MCF 10A (cell line): Measurements from ENCODE around the gene E4F1. TPM values are rescaled to one million over a fixed set of nuclear protein-coding genes. Genes with fewer than 3 reads are reported as not detected.

Source experiments
- BruUV-seq: library from RNA; stranded (reverse); fragments of 400-500 nt; replicated peaks from 2 replicates; lab custom pipeline; 2021; lab: Mats Ljungman, UMichigan
- CTCF ChIA-PET: fragments of 300-600 bp; sonication (Branson Sonifier 250); formaldehyde crosslinking; extraction: SDS; loops from one replicate; lab custom pipeline; 2021; ENCODE audit warnings: antibody characterized with exemption, inconsistent platforms; lab: Yijun Ruan, JAX
- POLR2A ChIA-PET: fragments of 300-600, 350-650 bp; sonication (Branson Sonifier 250); formaldehyde crosslinking; extraction: SDS; loops from one replicate; lab custom pipeline; 2020; ENCODE audit warnings: antibody characterized with exemption, inconsistent platforms; lab: Yijun Ruan, JAX
- DNase-seq: peaks from one replicate; pipeline ENCODE4 v3.0.0-alpha.2; 2018; ENCODE audit not compliant: unreplicated experiment
- H3K27ac Mint-ChIP-seq: one replicate; pipeline ENCODE4 v1.8.0; 2022; ENCODE audit warnings: mild to moderate bottlenecking, low read depth, mixed read lengths; ENCODE audit not compliant: unreplicated experiment
- H3K27me3 Mint-ChIP-seq: one replicate; pipeline ENCODE4 v1.8.0; 2022; ENCODE audit warnings: mixed read lengths; ENCODE audit not compliant: insufficient read depth, unreplicated experiment
- H3K36me3 Mint-ChIP-seq: one replicate; pipeline ENCODE4 v1.8.0; 2022; ENCODE audit warnings: mild to moderate bottlenecking, moderate library complexity, mixed read lengths; ENCODE audit not compliant: insufficient read depth, unreplicated experiment
- H3K4me1 Mint-ChIP-seq: one replicate; pipeline ENCODE4 v1.8.0; 2022; ENCODE audit warnings: mixed read lengths; ENCODE audit not compliant: insufficient read depth, unreplicated experiment
- H3K4me3 Mint-ChIP-seq: one replicate; pipeline ENCODE4 v1.8.0; 2022; ENCODE audit warnings: mild to moderate bottlenecking, moderate library complexity, mixed read lengths; ENCODE audit not compliant: unreplicated experiment
- H3K9me3 Mint-ChIP-seq: one replicate; pipeline ENCODE4 v1.8.0; 2022; ENCODE audit warnings: mixed read lengths; ENCODE audit not compliant: unreplicated experiment
- CTCF ChIP-seq: fragments of 200-600 bp; IDR thresholded peaks from one replicate; pipeline ENCODE4 v1.8.0; 2022; ENCODE audit warnings: antibody characterized with exemption, mild to moderate bottlenecking; ENCODE audit not compliant: unreplicated experiment
- intact Hi-C: fragments of 100-400 bp; cut with micrococcal nuclease; formaldehyde crosslinking; loops from 2 replicates; pipeline ENCODE4 v1.14.1; 2022
- total RNA-seq: library from RNA; stranded (reverse); gene quantifications from 2 replicates; pipeline ENCODE4 v1.2.3, GENCODE V29; 2022

Gene E4F1
- total RNA-seq, 1 experiment from 2014 or later, result 26.2 TPM

GRCh38 chr16:2271848-2272461 lies 48.6 kb downstream of the E4F1 start:
- H3K9me3 Mint-ChIP-seq, result no peaks in the 10 kb centered on the region
- peaks cover 8% of the 10 kb centered on the region for H3K4me1 Mint-ChIP-seq
- peaks cover 7% of the 10 kb centered on the region for H3K36me3 Mint-ChIP-seq
- H3K27me3 Mint-ChIP-seq, result no peaks in the 10 kb centered on the region
- DNase-seq, result no peak
- H3K4me3 Mint-ChIP-seq, result no peak overlapping the region
- ChIA-PET CTCF (interaction anchor here (0.6 kb wide), 2 partner anchors 132 to 498 kb away, joined by 3 to 5 read pairs; no protein-coding TSS in a partner anchor), POLR2A (no interaction called here)
- no peak for TF ChIP-seq CTCF
- no TSS peak for BruUV-seq
- H3K27ac Mint-ChIP-seq, result no peak overlapping the region
- intact Hi-C loops, result no loop called here

GRCh38 chr16:2273484-2273883 lies 50.1 kb downstream of the E4F1 start:
- DNase-seq, result no peak
- no peak overlapping the region for H3K4me3 Mint-ChIP-seq
- CTCF ChIA-PET, result no interaction called here
- intact Hi-C loops, result no loop called here
- peaks cover 8% of the 10 kb centered on the region for H3K4me1 Mint-ChIP-seq
- H3K27me3 Mint-ChIP-seq, result no peaks in the 10 kb centered on the region
- POLR2A ChIA-PET, result no interaction called here
- no TSS peak for BruUV-seq
- H3K36me3 Mint-ChIP-seq, result no peaks in the 10 kb centered on the region
- no peaks in the 10 kb centered on the region for H3K9me3 Mint-ChIP-seq
- TF ChIP-seq CTCF, result no peak
- H3K27ac Mint-ChIP-seq, result no peak overlapping the region

- POLR2A ChIA-PET, result no interaction called here
- Mint-ChIP-seq H3K9me3 (no peaks in the 10 kb centered on the region), H3K4me3 (no peak overlapping the region), H3K36me3 (no peaks in the 10 kb centered on the region), H3K27me3 (no peaks in the 10 kb centered on the region), H3K27ac (no peak overlapping the region), H3K4me1 (peaks cover 8% of the 10 kb centered on the region)
- no peak for DNase-seq
- CTCF ChIA-PET, result no interaction called here
- intact Hi-C loops, result no loop called here
- BruUV-seq, result TSS peak; percentile 24
- TF ChIP-seq CTCF, result no peak
Observed at GRCh38 chr16:2273931-2274330, 50.5 kb downstream of the E4F1 start.

GRCh38 chr16:2275476-2276367 lies 52.3 kb downstream of the E4F1 start:
- intact Hi-C loops, result no loop called here
- no peak for DNase-seq
- TF ChIP-seq CTCF, result no peak
- no peak overlapping the region for H3K4me3 Mint-ChIP-seq
- peaks cover 12% of the 10 kb centered on the region for H3K27me3 Mint-ChIP-seq
- H3K27ac Mint-ChIP-seq, result no peak overlapping the region
- CTCF ChIA-PET, result no interaction called here
- BruUV-seq, result no TSS peak
- no peaks in the 10 kb centered on the region for H3K4me1 Mint-ChIP-seq
- H3K36me3 Mint-ChIP-seq, result peaks cover 2% of the 10 kb centered on the region
- POLR2A ChIA-PET, result no interaction called here
- H3K9me3 Mint-ChIP-seq, result no peaks in the 10 kb centered on the region
